ES-I3 (cell line): ENCODE data around the gene ABCC10.

Experiments used
- H3K36me3 ChIP-seq: 2 replicates; pipeline ENCODE4 v1.6.1; 2013; ENCODE audit warnings: mild to moderate bottlenecking, low read length, control low read depth, moderate library complexity; ENCODE audit not compliant: insufficient read depth
- H3K4me1 ChIP-seq: 2 replicates; pipeline ENCODE4 v1.6.1; 2013; ENCODE audit warnings: mild to moderate bottlenecking, control low read depth, low read length; ENCODE audit not compliant: insufficient read depth
- H3K9ac ChIP-seq: 2 replicates; pipeline ENCODE4 v1.6.1; 2013; ENCODE audit warnings: low read depth, mild to moderate bottlenecking, low read length, moderate library complexity
- H3K9me3 ChIP-seq: 2 replicates; pipeline ENCODE4 v1.6.1; 2013; ENCODE audit warnings: mild to moderate bottlenecking, low read length, moderate library complexity; ENCODE audit not compliant: control insufficient read depth, insufficient read depth

ABCC10 gene

DNA sequence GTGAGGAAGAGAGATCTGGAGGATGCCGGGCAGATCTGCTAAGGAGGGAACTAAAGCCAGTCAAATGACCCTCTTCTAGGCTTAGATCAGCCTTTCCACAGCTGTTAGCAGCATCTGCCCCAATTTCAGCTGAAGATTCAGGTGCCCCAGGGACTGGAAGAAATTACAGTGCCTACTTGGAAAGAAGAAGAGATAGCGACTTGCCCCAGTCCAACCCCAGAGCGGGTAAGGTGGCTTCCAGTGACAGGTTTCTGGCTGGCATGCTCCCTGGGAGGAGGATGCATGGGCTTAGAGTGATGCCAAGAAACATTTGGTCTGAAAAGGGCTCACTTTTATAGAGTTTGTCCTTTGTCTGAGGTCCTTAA, 50.6 kb downstream of the ABCC10 start:
- Histone ChIP-seq H3K9me3 (no peaks in the 10 kb centered on the region), H3K4me1 (peaks cover 18% of the 10 kb centered on the region), H3K36me3 (no peaks in the 10 kb centered on the region), H3K9ac (peak overlapping the region; percentile 77)

DNA sequence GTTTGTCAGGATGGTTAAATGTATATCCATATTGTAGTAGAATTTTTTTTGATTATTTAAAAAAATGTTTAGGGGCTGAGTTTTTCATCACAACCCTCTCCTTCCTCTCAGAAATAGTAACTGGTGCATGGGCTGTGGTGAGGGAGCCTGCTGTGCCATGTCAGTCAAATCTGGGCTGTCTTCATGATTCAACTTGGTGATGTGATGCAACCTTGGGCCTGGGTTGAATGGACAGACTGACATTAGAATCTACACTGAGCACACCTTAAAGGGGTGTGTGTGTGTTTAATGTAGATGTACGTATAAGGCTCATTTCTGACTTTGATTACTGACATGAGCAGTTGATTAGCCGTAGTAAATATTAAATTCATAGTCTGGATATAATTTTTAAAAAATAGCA, 53.7 kb downstream of the ABCC10 start:
- no peaks in the 10 kb centered on the region for H3K36me3 ChIP-seq
- H3K9ac ChIP-seq: no peak overlapping the region
- H3K9me3 ChIP-seq: no peaks in the 10 kb centered on the region
- peaks cover 18% of the 10 kb centered on the region for H3K4me1 ChIP-seq

DNA sequence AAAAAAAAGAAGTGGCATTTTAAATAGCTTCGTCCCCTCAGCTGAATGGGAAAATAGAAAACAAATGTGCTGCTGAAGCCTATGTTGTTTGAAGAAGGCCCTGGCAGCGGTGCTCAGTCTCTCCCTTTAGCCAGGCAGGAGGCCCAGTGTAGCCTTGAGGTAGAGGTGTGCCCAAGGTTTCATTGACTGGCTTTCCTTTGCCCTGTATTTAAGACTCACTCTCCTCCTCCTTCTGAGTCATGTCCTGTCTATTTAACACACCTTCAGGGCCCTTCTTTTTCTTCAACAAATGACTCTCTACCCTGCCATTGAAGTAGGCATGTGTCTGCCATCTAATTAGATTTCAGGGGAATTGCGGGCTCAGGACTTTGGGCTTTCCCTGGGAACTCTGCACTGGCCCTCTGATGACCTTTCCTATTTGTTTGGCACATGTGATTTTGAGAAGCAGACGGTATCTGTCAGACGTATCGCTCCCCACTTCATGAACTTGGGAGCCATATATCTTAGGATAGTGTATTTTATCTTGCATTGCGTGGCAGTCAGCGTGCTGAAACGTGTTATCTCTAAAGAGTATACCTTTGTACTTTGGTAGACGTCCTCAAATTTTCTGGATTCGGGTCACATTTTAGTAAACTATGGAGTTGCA, 54.4 kb downstream of the ABCC10 start:
- Histone ChIP-seq H3K36me3 (no peaks in the 10 kb centered on the region), H3K9me3 (no peaks in the 10 kb centered on the region), H3K4me1 (peaks cover 18% of the 10 kb centered on the region), H3K9ac (no peak overlapping the region)

DNA sequence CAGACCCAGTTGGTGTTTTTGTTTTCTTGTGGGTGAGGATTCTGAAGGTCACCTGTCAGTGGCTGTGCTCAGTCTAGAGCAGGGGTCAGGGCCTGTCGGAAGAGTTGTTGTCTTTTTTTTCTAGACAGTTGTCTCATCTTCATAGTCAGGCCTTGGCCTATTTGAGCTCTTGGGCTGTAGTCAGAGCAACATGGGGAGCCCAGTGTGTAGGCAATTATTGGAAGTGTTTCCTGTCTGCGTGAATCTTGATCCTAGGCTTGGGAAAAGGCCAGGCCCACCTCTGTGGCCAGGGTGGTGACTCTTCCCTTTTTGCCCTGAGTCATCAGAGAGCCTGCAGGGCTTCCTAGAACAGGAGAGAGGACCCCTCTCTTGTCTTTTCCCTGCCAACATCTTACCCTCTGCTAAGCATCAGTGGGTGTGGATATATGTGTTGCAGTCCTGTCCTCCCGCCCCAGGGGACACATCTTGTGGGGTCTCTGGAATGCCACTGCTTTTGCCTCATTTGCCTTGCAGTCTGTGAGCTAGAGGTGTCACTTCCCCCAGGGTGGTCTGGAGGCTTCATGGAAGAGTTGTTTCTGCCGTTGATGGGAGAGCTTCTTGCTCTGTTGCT, 61.4 kb downstream of the ABCC10 start:
- H3K9ac ChIP-seq: no peak overlapping the region
- H3K4me1 ChIP-seq: peaks cover 11% of the 10 kb centered on the region
- H3K9me3 ChIP-seq: no peaks in the 10 kb centered on the region
- H3K36me3 ChIP-seq: no peaks in the 10 kb centered on the region

DNA sequence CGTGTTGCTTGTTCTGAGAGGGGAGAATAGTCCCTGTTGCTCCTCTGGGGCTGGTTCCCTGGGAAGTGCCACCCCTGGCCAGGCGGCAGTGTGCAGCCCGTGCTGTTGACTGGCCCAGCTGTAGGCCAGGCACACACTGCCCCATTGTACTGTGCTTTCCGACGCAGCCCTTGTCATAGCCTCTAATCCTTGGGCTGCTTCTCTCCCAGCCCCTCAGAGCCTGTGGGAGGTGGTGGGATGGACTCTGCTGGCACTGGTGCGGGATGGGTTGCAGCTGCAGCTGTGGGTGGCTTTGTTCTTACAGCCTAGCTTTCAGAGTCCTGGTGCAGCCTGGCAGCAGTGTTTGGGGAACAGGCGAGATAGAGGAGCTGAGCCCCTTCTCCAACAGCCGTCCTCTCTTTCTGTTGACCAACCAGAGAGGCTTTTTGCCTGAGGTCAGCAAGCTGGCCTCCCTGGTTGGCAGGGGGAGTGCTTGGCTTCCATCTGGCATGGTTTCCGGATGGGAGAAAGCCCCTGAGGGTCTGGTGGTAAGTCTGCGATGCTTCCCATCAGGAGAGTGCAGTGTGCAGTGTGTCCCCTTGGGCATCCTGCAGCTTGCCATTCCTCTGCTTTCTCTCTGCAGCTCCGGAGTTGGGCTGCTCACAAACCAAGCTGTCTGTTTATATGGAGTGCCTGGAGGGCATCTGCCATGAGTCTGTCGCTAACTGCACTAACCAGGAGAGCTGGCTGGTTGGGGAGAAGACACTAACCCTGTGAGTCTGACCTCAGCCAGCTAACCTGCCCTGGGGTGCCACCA, 62.1 kb downstream of the ABCC10 start:
- Histone ChIP-seq H3K4me1 (peaks cover 11% of the 10 kb centered on the region), H3K9ac (no peak overlapping the region), H3K9me3 (no peaks in the 10 kb centered on the region), H3K36me3 (no peaks in the 10 kb centered on the region)

DNA sequence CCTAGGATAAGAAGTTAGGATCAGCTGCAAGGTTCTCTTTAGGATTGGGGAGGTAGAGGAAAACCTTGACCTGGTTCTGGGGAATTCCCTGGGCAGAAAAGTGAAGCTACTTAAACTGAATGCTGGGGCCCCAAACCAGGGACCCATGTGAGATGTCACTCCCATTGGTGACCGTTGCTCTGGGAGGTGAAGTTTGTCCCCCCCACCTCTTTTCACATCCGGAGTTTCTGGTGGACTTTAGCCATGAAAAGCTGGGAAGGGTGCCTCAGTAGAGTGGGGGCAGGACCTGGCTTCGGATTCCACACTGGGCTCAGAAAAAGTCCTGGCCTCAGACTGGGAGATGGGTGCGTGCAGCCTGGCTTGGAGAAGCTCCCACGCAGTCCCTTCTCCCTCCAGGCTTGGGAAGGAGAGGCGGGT, 63.2 kb downstream of the ABCC10 start:
- Histone ChIP-seq H3K4me1 (peaks cover 18% of the 10 kb centered on the region), H3K9me3 (no peaks in the 10 kb centered on the region), H3K36me3 (no peaks in the 10 kb centered on the region), H3K9ac (no peak overlapping the region)

DNA sequence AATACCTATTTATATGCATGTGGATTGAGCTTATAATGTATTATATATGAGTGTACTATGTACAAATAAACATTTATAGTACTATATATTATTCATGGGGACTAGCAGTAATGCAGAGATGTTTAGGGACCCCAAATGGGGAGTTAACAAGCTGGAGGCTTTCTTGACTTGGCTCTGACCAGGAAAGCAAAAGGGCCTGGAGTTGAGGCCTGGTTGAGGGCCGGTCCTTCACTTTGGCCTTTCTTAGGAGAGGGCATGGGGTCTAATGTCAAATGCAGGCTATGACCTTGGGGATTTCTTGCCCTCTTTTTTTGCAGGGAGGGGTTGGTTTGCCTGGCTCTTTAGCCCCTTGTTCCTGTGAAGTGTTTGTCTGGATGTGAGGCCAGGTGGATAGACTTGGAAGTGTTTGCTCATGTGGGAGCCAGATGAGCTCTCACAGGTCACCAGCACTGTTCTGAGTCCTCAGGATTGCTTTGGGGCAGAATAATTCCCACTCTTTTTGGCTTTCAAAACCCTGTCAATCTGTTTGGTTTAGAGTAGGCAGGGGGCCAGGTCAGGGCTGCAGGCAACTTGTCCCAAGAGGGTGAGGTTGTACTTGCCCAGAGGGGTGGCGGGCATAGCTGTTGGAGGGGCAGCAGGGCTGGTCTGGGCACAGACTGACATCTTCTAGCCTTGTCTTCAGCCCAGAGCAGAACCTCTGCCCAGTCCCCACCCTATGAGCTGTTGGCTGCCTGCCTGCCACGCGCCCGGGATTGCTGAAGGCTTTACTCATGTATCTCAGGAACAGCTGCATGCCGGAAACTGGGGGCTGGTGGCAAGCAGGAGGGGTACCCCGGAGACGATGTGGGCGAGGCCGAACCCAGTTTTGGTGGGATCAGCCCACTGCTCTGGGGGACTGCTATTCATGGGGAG, 64.7 kb downstream of the ABCC10 start:
- Histone ChIP-seq H3K36me3 (no peaks in the 10 kb centered on the region), H3K9ac (no peak overlapping the region), H3K4me1 (peaks cover 32% of the 10 kb centered on the region), H3K9me3 (no peaks in the 10 kb centered on the region)

DNA sequence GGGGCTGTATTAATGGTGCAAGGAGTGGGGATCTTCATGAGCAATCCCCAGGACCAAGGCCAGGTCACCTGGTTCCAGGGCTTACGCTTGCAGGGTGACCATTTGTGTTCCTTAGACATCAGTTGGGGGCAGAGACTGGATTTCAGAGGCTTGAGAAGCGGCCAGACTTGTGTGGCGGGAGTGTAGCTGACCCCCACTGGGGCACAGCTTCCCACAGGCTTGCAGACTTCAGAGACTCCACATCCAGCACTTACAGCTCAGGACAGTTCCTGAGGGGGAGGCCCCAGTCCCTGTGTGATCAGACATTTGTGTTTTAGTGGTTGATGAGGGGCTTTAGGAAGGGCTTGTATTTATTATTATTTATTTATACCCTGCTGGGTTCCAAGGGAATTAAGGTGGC, 65.3 kb downstream of the ABCC10 start:
- no peak overlapping the region for H3K9ac ChIP-seq
- no peaks in the 10 kb centered on the region for H3K9me3 ChIP-seq
- peaks cover 32% of the 10 kb centered on the region for H3K4me1 ChIP-seq
- no peaks in the 10 kb centered on the region for H3K36me3 ChIP-seq

DNA sequence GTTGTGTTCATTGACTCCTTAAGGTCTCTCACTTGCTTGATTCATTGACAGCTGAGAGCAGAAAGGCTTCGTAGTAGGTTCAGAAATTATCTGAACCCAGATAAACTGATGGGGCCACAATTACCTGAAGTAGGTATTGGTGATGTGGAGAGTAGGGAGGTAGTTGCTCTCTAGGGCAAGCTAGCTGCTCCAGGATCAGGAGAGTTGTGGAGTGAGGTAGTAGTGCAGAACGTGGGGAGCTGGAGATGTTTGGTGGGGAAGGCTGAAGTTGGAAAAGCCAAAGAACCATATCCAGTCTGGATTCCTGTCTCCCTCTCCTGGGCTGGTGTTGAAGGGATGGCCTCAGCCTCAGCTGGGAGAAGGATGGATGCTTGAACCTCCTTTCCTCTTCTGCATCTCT, 65.9 kb downstream of the ABCC10 start:
- no peaks in the 10 kb centered on the region for H3K9me3 ChIP-seq
- 0 out of 2 replicates have a peak, but pooled peaks cover under 1% of the 10 kb centered on the region for H3K36me3 ChIP-seq
- H3K4me1 ChIP-seq: peaks cover 32% of the 10 kb centered on the region
- no peak overlapping the region for H3K9ac ChIP-seq

DNA sequence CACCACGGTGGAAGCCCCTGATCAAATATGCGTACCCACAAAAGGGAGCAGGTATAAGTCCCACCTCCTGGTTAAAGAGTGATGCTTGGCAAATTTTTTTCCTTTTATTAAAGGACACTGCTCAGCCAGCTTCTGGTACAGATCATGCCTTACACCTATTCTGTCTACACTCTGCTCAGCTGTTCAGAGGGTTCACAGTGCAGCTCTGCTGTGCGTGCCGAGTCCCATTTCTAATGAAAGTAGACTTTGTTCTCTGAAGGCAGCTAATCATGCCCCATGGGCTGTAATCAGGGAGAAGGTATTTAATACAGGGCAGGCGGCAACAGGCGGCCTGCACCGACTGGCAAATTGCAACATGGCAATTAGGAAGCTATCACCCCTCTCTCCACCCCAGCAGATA, 66.5 kb downstream of the ABCC10 start:
- H3K9me3 ChIP-seq: no peaks in the 10 kb centered on the region
- peaks cover 6% of the 10 kb centered on the region; the same call in 1 of the 2 replicates for H3K36me3 ChIP-seq
- H3K4me1 ChIP-seq: peaks cover 32% of the 10 kb centered on the region
- no peak overlapping the region for H3K9ac ChIP-seq

DNA sequence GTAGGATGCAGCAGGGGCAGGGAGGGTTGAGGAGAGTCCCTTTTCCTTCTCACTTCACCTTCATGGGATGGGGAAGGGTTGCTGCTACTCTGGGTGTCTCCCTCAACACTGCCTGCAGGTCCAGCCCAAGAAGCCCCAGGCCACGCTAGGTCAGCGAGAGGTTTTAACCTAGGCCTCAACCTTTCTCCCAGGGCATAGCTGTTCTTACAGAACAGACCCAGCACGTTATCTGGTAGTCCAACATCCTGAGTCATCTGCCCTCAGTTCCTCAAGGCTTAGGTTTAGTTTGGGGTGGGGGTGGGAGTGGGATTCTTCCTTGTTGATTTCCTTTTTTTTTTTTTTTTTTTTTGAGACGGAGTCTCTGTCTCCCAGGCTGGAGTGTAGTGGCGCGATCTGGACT, 67.0 kb downstream of the ABCC10 start:
- peaks cover 32% of the 10 kb centered on the region for H3K4me1 ChIP-seq
- peaks cover 10% of the 10 kb centered on the region; the same call in 1 of the 2 replicates for H3K36me3 ChIP-seq
- H3K9me3 ChIP-seq: no peaks in the 10 kb centered on the region
- H3K9ac ChIP-seq: no peak overlapping the region

DNA sequence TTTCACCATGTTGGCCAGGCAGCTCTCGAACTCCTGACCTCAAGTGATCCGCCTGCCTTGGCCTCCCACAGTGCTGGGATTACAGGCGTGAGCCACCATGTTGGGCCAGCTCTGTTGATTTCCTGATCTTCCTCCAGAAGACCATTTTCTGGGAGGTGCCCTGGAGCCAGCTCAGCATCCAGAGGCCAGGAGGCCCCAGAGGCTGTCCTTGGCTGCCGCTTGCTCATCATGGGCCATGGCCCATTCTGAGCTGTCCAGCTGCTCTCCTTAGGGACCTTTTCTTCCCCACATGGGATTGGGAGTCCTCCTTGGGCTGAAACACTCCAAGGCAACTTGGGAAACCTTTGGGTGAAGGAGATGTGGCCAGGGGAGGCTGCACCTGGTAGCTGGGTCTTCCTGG, 67.4 kb downstream of the ABCC10 start:
- no peak overlapping the region for H3K9ac ChIP-seq

DNA sequence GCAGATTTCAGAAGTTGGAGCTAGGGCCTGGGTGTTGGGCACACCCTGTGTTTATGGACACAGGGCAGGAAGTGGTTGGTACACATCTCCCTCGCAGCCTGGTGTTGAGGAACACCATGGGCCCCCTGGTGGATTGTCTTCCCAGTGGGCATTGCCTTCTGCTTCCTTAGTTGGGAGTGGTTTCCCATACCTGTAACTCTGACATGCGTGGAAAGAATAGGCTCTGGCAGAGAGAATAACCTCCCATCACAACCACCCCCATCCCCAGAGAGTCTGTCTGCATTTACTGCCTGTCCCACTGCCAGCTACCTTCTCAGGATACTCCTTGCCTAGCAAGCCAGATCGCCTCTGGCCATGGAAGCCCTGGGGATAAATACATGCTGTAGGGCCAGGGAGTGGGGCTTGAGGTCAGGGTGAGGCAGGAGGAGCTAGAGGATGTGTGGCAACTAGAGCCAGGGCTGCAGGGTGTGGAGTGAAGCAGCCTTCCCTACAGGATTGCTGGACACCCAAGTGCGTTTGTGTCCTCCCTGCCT, 68.1 kb downstream of the ABCC10 start:
- Histone ChIP-seq H3K9ac (no peak overlapping the region), H3K4me1 (peaks cover 32% of the 10 kb centered on the region), H3K36me3 (peaks cover 18% of the 10 kb centered on the region), H3K9me3 (no peaks in the 10 kb centered on the region)

More for the DNA sequence above, 67.4 kb downstream of the ABCC10 start:
- Histone ChIP-seq H3K9me3 (no peaks in the 10 kb centered on the region), H3K36me3 (peaks cover 13% of the 10 kb centered on the region; the same call in 1 of the 2 replicates), H3K4me1 (peaks cover 32% of the 10 kb centered on the region)
